ENCODE data around the gene EML5. TPM values are rescaled to one million over a fixed set of nuclear protein-coding genes. Genes with fewer than 3 reads are reported as not detected.

Gene EML5
- total RNA-seq, 1 donor from 2014 or later = 1.0 TPM

- Histone ChIP-seq H3K27me3 (ENCODE audit: control insufficient read depth in 3 of 3, insufficient read depth in 3 of 3, low read length in 3 of 3) (no peaks in the 10 kb centered on the region), H3K36me3 (ENCODE audit: control insufficient read depth in 3 of 3, insufficient read depth in 3 of 3, low read length in 3 of 3) (no peaks in the 10 kb centered on the region), H3K4me3 (ENCODE audit: low read length in 3 of 3) (no peak overlapping the region), H3K9ac (ENCODE audit: low read depth in 1 of 3, low read length in 3 of 3) (no peak overlapping the region), H3K27ac (ENCODE audit: low read depth, low read length) (no peak overlapping the region), H3K4me1 (ENCODE audit: control insufficient read depth in 3 of 3, insufficient read depth in 3 of 3, low read length in 3 of 3) (no peaks in the 10 kb centered on the region), H3K9me3 (ENCODE audit: control insufficient read depth in 3 of 3, low read length in 3 of 3) (no peaks in the 10 kb centered on the region)
Observed at GRCh38 chr14:88630565-88630964, 162.2 kb downstream of the EML5 start.

GRCh38 chr14:88628462-88628861 lies 164.3 kb downstream of the EML5 start:
- Histone ChIP-seq H3K27ac (ENCODE audit: low read depth, low read length) (no peak overlapping the region), H3K36me3 (ENCODE audit: control insufficient read depth in 3 of 3, insufficient read depth in 3 of 3, low read length in 3 of 3) (no peaks in the 10 kb centered on the region), H3K9me3 (ENCODE audit: control insufficient read depth in 3 of 3, low read length in 3 of 3) (no peaks in the 10 kb centered on the region), H3K27me3 (ENCODE audit: control insufficient read depth in 3 of 3, insufficient read depth in 3 of 3, low read length in 3 of 3) (no peaks in the 10 kb centered on the region), H3K9ac (ENCODE audit: low read depth in 1 of 3, low read length in 3 of 3) (no peak overlapping the region), H3K4me1 (ENCODE audit: control insufficient read depth in 3 of 3, insufficient read depth in 3 of 3, low read length in 3 of 3) (no peaks in the 10 kb centered on the region), H3K4me3 (ENCODE audit: low read length in 3 of 3) (no peak overlapping the region)

GRCh38 chr14:88628033-88628432 lies 164.7 kb downstream of the EML5 start:
- Histone ChIP-seq H3K27ac (ENCODE audit: low read depth, low read length) (no peak overlapping the region), H3K4me1 (ENCODE audit: control insufficient read depth in 3 of 3, insufficient read depth in 3 of 3, low read length in 3 of 3) (no peaks in the 10 kb centered on the region), H3K9ac (ENCODE audit: low read depth in 1 of 3, low read length in 3 of 3) (no peak overlapping the region), H3K27me3 (ENCODE audit: control insufficient read depth in 3 of 3, insufficient read depth in 3 of 3, low read length in 3 of 3) (no peaks in the 10 kb centered on the region), H3K4me3 (ENCODE audit: low read length in 3 of 3) (no peak overlapping the region), H3K9me3 (ENCODE audit: control insufficient read depth in 3 of 3, low read length in 3 of 3) (no peaks in the 10 kb centered on the region), H3K36me3 (ENCODE audit: control insufficient read depth in 3 of 3, insufficient read depth in 3 of 3, low read length in 3 of 3) (no peaks in the 10 kb centered on the region)

GRCh38 chr14:88625671-88626070 lies 167.1 kb downstream of the EML5 start:
- Histone ChIP-seq H3K4me3 (ENCODE audit: low read length in 3 of 3) (no peak overlapping the region), H3K36me3 (ENCODE audit: control insufficient read depth in 3 of 3, insufficient read depth in 3 of 3, low read length in 3 of 3) (peaks cover 0 to 2% (median 0%) of the 10 kb centered on the region in 3 donors), H3K9ac (ENCODE audit: low read depth in 1 of 3, low read length in 3 of 3) (no peak overlapping the region), H3K27me3 (ENCODE audit: control insufficient read depth in 3 of 3, insufficient read depth in 3 of 3, low read length in 3 of 3) (no peaks in the 10 kb centered on the region), H3K9me3 (ENCODE audit: control insufficient read depth in 3 of 3, low read length in 3 of 3) (no peaks in the 10 kb centered on the region), H3K4me1 (ENCODE audit: control insufficient read depth in 3 of 3, insufficient read depth in 3 of 3, low read length in 3 of 3) (no peaks in the 10 kb centered on the region), H3K27ac (ENCODE audit: low read depth, low read length) (no peak overlapping the region)

GRCh38 chr14:88621100-88621499 lies 171.7 kb downstream of the EML5 start:
- Histone ChIP-seq H3K27ac (ENCODE audit: low read depth, low read length) (no peak overlapping the region), H3K9ac (ENCODE audit: low read depth in 1 of 3, low read length in 3 of 3) (no peak overlapping the region), H3K4me3 (ENCODE audit: low read length in 3 of 3) (no peak overlapping the region), H3K27me3 (ENCODE audit: control insufficient read depth in 3 of 3, insufficient read depth in 3 of 3, low read length in 3 of 3) (no peaks in the 10 kb centered on the region), H3K9me3 (ENCODE audit: control insufficient read depth in 3 of 3, low read length in 3 of 3) (no peaks in the 10 kb centered on the region), H3K36me3 (ENCODE audit: control insufficient read depth in 3 of 3, insufficient read depth in 3 of 3, low read length in 3 of 3) (peaks cover 0 to 2% (median 2%) of the 10 kb centered on the region in 3 donors), H3K4me1 (ENCODE audit: control insufficient read depth in 3 of 3, insufficient read depth in 3 of 3, low read length in 3 of 3) (no peaks in the 10 kb centered on the region)

GRCh38 chr14:88618476-88618875 lies 174.3 kb downstream of the EML5 start:
- H3K4me1 ChIP-seq (ENCODE audit: control insufficient read depth in 3 of 3, insufficient read depth in 3 of 3, low read length in 3 of 3) = peaks cover 0 to 6% (median 0%) of the 10 kb centered on the region in 3 donors

GRCh38 chr14:88617479-88617878 lies 175.3 kb downstream of the EML5 start:
- Histone ChIP-seq H3K9me3 (ENCODE audit: control insufficient read depth in 3 of 3, low read length in 3 of 3) (no peaks in the 10 kb centered on the region), H3K9ac (ENCODE audit: low read depth in 1 of 3, low read length in 3 of 3) (no peak overlapping the region), H3K36me3 (ENCODE audit: control insufficient read depth in 3 of 3, insufficient read depth in 3 of 3, low read length in 3 of 3) (peaks cover 2 to 10% (median 8%) of the 10 kb centered on the region in 3 donors), H3K27ac (ENCODE audit: low read depth, low read length) (no peak overlapping the region), H3K4me1 (ENCODE audit: control insufficient read depth in 3 of 3, insufficient read depth in 3 of 3, low read length in 3 of 3) (peaks cover 0 to 6% (median 0%) of the 10 kb centered on the region in 3 donors), H3K27me3 (ENCODE audit: control insufficient read depth in 3 of 3, insufficient read depth in 3 of 3, low read length in 3 of 3) (no peaks in the 10 kb centered on the region), H3K4me3 (ENCODE audit: low read length in 3 of 3) (no peak overlapping the region)

More at GRCh38 chr14:88618476-88618875, 174.3 kb downstream of the EML5 start:
- Histone ChIP-seq H3K9ac (ENCODE audit: low read depth in 1 of 3, low read length in 3 of 3) (no peak overlapping the region), H3K36me3 (ENCODE audit: control insufficient read depth in 3 of 3, insufficient read depth in 3 of 3, low read length in 3 of 3) (peaks cover 2 to 4% (median 2%) of the 10 kb centered on the region in 3 donors), H3K4me3 (ENCODE audit: low read length in 3 of 3) (no peak overlapping the region), H3K9me3 (ENCODE audit: control insufficient read depth in 3 of 3, low read length in 3 of 3) (no peaks in the 10 kb centered on the region), H3K27ac (ENCODE audit: low read depth, low read length) (no peak overlapping the region), H3K27me3 (ENCODE audit: control insufficient read depth in 3 of 3, insufficient read depth in 3 of 3, low read length in 3 of 3) (no peaks in the 10 kb centered on the region)

- Histone ChIP-seq H3K4me1 (ENCODE audit: control insufficient read depth in 3 of 3, insufficient read depth in 3 of 3, low read length in 3 of 3) (peaks cover 0 to 6% (median 0%) of the 10 kb centered on the region in 3 donors), H3K27me3 (ENCODE audit: control insufficient read depth in 3 of 3, insufficient read depth in 3 of 3, low read length in 3 of 3) (no peaks in the 10 kb centered on the region), H3K9me3 (ENCODE audit: control insufficient read depth in 3 of 3, low read length in 3 of 3) (no peaks in the 10 kb centered on the region), H3K27ac (ENCODE audit: low read depth, low read length) (no peak overlapping the region), H3K9ac (ENCODE audit: low read depth in 1 of 3, low read length in 3 of 3) (no peak overlapping the region), H3K4me3 (ENCODE audit: low read length in 3 of 3) (no peak overlapping the region), H3K36me3 (ENCODE audit: control insufficient read depth in 3 of 3, insufficient read depth in 3 of 3, low read length in 3 of 3) (peaks cover 0 to 16% (median 14%) of the 10 kb centered on the region in 3 donors)
Observed at GRCh38 chr14:88616697-88617096, 176.1 kb downstream of the EML5 start.

GRCh38 chr14:88614218-88614907 lies 178.4 kb downstream of the EML5 start:
- H3K4me1 ChIP-seq (ENCODE audit: control insufficient read depth in 3 of 3, insufficient read depth in 3 of 3, low read length in 3 of 3) = peaks cover 0 to 6% (median 0%) of the 10 kb centered on the region in 3 donors
- peaks cover 13 to 40% (median 25%) of the 10 kb centered on the region in 3 donors for H3K36me3 ChIP-seq (ENCODE audit: control insufficient read depth in 3 of 3, insufficient read depth in 3 of 3, low read length in 3 of 3)
- no peak overlapping the region for H3K9ac ChIP-seq (ENCODE audit: low read depth in 1 of 3, low read length in 3 of 3)
- no peak overlapping the region for H3K27ac ChIP-seq (ENCODE audit: low read depth, low read length)
- H3K27me3 ChIP-seq (ENCODE audit: control insufficient read depth in 3 of 3, insufficient read depth in 3 of 3, low read length in 3 of 3) = no peaks in the 10 kb centered on the region
- H3K4me3 ChIP-seq (ENCODE audit: low read length in 3 of 3) = no peak overlapping the region
- H3K9me3 ChIP-seq (ENCODE audit: control insufficient read depth in 3 of 3, low read length in 3 of 3) = no peaks in the 10 kb centered on the region

GRCh38 chr14:88613552-88614010 lies 179.2 kb downstream of the EML5 start:
- Histone ChIP-seq H3K4me3 (ENCODE audit: low read length in 3 of 3) (no peak overlapping the region), H3K36me3 (ENCODE audit: control insufficient read depth in 3 of 3, insufficient read depth in 3 of 3, low read length in 3 of 3) (peaks cover 15 to 46% (median 29%) of the 10 kb centered on the region in 3 donors), H3K27ac (ENCODE audit: low read depth, low read length) (no peak overlapping the region), H3K9me3 (ENCODE audit: control insufficient read depth in 3 of 3, low read length in 3 of 3) (no peaks in the 10 kb centered on the region), H3K4me1 (ENCODE audit: control insufficient read depth in 3 of 3, insufficient read depth in 3 of 3, low read length in 3 of 3) (peaks cover 0 to 6% (median 0%) of the 10 kb centered on the region in 3 donors), H3K27me3 (ENCODE audit: control insufficient read depth in 3 of 3, insufficient read depth in 3 of 3, low read length in 3 of 3) (no peaks in the 10 kb centered on the region), H3K9ac (ENCODE audit: low read depth in 1 of 3, low read length in 3 of 3) (no peak overlapping the region)
